Mucosa of stomach (tissue), 1 donor: ENCODE results near the gene ASXL3.

Experiments
- H3K27me3 ChIP-seq: one replicate; pipeline ENCODE4 v1.7.0; 2013; ENCODE audit warnings: mild to moderate bottlenecking, low read length; ENCODE audit not compliant: control insufficient read depth, insufficient read depth
- H3K36me3 ChIP-seq: one replicate; pipeline ENCODE4 v1.7.0; 2013; ENCODE audit warnings: low read length; ENCODE audit not compliant: control insufficient read depth, insufficient read depth
- H3K4me1 ChIP-seq: one replicate; pipeline ENCODE4 v1.7.0; 2013; ENCODE audit warnings: mild to moderate bottlenecking, low read length; ENCODE audit not compliant: control insufficient read depth, insufficient read depth
- H3K4me3 ChIP-seq: one replicate; pipeline ENCODE4 v1.7.0; 2013; ENCODE audit warnings: low read length
- H3K9ac ChIP-seq: one replicate; pipeline ENCODE4 v1.7.0; 2013; ENCODE audit warnings: mild to moderate bottlenecking, low read length, moderate library complexity
- H3K9me3 ChIP-seq: one replicate; pipeline ENCODE4 v1.7.0; 2013; ENCODE audit warnings: mild to moderate bottlenecking, low read length, moderate library complexity; ENCODE audit not compliant: control insufficient read depth
- donor health status: Pancreatic carcinoma.

ASXL3 gene

DNA sequence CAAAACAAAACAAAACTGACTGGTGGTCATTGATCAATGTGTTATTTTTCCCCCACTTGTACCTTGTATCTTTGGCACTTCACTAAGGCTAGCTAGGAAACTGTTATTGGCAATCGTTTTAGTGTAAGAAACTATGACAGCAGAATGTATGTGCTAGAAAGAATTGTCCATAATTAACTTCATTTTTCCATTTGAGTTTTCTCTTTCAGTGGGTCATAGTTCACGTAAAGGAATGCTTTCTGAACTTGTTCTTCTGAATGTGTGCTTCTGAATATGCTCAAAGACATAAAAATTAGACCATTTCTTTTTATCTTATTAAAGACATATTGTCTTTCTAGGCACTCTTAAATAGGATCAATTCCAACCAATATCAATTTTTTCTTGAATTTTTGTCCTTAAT lies 132.2 kb downstream of the ASXL3 start:
- no peaks in the 10 kb centered on the region for H3K27me3 ChIP-seq
- no peaks in the 10 kb centered on the region for H3K4me1 ChIP-seq
- no peaks in the 10 kb centered on the region for H3K9me3 ChIP-seq
- H3K36me3 ChIP-seq: no peaks in the 10 kb centered on the region
- no peak overlapping the region for H3K4me3 ChIP-seq
- H3K9ac ChIP-seq: no peak overlapping the region

DNA sequence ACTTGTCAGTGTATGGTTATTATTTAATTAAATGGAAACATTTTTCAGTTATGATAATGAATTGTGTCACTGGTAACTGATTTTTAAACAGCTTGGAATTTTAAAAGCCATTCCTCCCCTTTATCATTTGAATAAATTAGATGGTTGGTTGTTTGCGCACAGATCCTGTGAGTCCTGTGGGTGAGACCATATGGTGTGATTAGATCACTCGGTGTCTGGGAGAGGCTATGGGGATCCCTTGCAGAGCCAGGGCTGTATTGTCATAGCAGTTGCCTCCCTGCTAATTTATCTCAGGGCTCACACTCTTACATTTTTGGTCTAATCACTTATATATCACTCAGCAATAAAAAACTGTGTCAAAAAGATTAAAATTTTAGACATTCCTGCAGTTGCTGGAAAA lies 133.5 kb downstream of the ASXL3 start:
- Histone ChIP-seq H3K27me3 (no peaks in the 10 kb centered on the region), H3K9ac (no peak overlapping the region), H3K9me3 (no peaks in the 10 kb centered on the region), H3K4me1 (no peaks in the 10 kb centered on the region), H3K4me3 (no peak overlapping the region), H3K36me3 (no peaks in the 10 kb centered on the region)

DNA sequence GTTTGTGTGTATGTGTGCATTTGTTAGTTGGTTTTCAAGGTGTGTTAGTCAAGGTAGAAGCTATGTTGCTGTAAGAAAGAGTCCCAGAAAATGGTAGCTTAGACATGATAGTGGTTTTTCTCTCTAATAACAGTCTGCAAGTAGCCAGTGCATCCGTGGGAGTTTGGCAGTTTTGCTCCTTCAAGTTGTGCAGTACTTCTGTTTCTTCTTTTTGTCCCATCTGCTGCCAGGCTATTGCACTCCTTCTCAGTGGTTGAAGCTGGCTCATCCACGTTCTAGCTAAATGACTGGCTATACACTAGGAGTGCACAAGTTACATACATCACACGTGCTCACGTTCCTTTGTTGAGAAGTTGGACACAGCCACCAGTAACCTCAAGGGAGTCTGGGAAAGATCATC lies 134.7 kb downstream of the ASXL3 start:
- Histone ChIP-seq H3K27me3 (no peaks in the 10 kb centered on the region), H3K4me3 (no peak overlapping the region), H3K9ac (no peak overlapping the region), H3K36me3 (no peaks in the 10 kb centered on the region), H3K4me1 (no peaks in the 10 kb centered on the region), H3K9me3 (no peaks in the 10 kb centered on the region)

DNA sequence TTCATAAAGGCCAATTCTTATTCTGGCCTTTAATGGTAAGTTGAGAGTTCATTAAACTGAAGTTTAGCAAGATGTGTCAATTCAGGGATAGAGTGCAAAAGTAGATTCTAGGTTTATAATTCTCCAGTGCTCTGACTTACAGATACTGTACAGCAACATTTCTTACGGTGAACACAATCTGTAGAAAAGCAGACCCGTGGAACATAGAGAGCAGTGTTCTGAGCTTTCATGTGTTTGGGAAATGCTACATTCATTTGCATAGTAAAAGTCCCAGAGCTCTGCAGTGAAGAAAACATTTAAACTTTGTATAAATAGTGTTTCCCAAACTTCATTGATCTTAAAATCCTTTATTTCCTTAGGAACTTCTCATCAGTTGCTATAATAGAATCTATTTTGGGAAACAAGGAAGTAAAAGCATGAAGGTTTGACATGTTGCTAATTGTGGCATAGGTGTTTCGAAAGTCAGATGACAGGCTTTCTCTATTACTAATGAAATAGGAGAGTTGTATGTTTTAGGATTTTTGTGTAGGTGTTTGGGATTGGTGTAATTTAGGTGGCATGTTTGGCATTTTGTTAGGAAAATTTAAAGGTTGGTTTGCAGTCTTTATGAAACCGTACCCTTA lies 138.2 kb downstream of the ASXL3 start:
- no peak overlapping the region for H3K9ac ChIP-seq
- no peaks in the 10 kb centered on the region for H3K9me3 ChIP-seq
- no peaks in the 10 kb centered on the region for H3K27me3 ChIP-seq
- no peaks in the 10 kb centered on the region for H3K36me3 ChIP-seq
- H3K4me3 ChIP-seq: no peak overlapping the region
- H3K4me1 ChIP-seq: no peaks in the 10 kb centered on the region

DNA sequence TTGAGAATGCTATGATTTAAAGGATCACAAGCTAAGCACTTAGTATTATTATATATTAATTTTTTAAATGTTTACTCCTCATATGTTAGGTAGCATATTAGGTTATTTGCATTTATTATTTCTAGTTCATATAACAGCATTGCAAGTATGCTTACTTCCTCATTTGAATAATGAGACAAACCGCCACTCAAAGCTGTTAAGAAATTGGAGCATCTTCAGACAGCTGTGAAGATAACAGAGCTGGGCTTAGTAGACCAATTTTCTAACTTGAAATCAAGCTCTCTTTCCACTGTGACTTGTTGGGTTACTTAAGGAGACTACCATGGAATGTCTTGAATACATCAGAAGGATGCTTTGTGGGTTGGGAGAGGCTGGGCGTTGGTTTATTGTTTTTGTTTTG lies 139.3 kb downstream of the ASXL3 start:
- Histone ChIP-seq H3K4me1 (no peaks in the 10 kb centered on the region), H3K27me3 (no peaks in the 10 kb centered on the region), H3K36me3 (no peaks in the 10 kb centered on the region), H3K9me3 (no peaks in the 10 kb centered on the region), H3K9ac (no peak overlapping the region), H3K4me3 (no peak overlapping the region)

DNA sequence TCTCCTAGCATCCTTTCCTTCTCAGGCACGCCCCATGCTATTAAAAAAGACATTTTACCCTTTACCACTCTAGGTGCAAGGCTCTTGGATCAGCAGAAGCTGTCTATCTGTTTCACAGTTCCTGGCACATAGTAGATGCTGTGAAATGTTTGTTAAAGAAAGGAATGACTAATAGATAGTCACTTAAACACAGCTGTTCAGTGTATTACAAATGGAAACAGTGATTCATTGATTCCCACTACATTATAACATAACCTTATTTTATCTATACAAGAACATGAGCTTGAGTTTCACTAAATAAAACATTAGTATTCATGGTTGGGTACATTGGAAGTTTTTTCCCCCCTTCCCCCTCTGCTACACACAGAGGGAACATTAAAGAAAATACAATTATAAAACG lies 142.1 kb downstream of the ASXL3 start:
- no peak overlapping the region for H3K4me3 ChIP-seq
- H3K9me3 ChIP-seq: no peaks in the 10 kb centered on the region
- H3K36me3 ChIP-seq: no peaks in the 10 kb centered on the region
- no peak overlapping the region for H3K9ac ChIP-seq
- no peaks in the 10 kb centered on the region for H3K27me3 ChIP-seq
- no peaks in the 10 kb centered on the region for H3K4me1 ChIP-seq

DNA sequence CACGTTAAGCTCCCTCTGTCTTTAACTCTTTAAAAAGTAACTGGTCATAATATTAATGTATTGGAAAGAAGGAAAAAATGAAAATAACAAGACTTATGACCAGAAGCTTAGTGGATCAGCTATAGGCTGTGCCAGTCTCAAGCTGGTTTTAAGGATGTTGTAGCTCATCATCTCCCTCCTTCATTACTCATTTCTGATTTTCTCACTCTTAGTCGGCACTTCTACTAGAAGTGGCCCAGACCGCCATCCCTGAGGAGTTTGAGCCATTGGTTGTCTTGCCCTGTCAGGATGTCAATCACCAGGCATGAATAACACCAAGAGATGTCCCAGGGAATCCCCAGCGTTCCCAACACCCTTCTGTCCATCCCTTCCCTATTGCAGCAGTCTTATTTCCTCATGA lies 151.5 kb downstream of the ASXL3 start:
- H3K36me3 ChIP-seq: no peaks in the 10 kb centered on the region
- no peaks in the 10 kb centered on the region for H3K27me3 ChIP-seq
- no peaks in the 10 kb centered on the region for H3K4me1 ChIP-seq
- no peaks in the 10 kb centered on the region for H3K9me3 ChIP-seq
- H3K9ac ChIP-seq: no peak overlapping the region
- H3K4me3 ChIP-seq: no peak overlapping the region

DNA sequence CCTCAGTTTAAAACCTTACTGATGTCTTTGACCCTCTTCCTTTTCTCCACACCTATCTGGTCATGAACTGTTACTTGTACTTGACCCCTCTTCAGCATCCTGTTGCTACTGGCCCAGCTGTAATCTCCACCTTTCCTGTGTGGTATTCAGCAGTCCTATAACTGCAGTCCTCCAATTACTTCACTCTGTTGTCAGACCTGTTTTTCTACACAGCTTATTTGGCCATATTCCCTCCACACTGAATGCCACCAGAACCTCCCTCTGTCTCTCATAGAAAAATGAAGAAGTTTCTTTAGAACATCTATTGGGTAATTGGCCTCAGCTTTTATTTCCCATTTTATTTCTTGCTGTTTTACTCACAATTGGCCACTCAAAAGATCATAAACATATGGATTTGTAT lies 155.4 kb downstream of the ASXL3 start:
- H3K9me3 ChIP-seq: no peaks in the 10 kb centered on the region
- H3K4me1 ChIP-seq: no peaks in the 10 kb centered on the region
- no peaks in the 10 kb centered on the region for H3K36me3 ChIP-seq
- H3K27me3 ChIP-seq: no peaks in the 10 kb centered on the region
- H3K4me3 ChIP-seq: no peak overlapping the region
- H3K9ac ChIP-seq: no peak overlapping the region

DNA sequence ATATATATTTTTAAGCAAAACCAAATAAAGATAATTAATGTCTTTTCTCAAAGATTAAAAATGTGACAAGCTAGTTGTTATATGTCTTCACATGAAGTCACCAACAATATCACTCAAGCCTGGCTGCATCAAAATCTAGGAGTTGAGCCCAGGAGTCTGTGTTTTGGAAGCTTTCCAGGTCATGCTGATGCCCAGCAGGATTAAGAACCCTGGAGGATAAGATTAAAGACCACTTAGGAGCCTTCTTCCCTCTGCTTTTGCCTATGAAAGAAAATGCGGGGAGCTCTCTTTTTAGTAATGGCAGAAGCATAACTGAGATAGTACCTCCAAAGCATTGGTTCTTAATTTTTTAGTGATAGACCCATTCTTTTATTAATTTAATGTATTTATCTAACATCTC lies 157.4 kb downstream of the ASXL3 start:
- Histone ChIP-seq H3K4me1 (no peaks in the 10 kb centered on the region), H3K4me3 (no peak overlapping the region), H3K27me3 (no peaks in the 10 kb centered on the region), H3K36me3 (no peaks in the 10 kb centered on the region), H3K9ac (no peak overlapping the region), H3K9me3 (no peaks in the 10 kb centered on the region)

DNA sequence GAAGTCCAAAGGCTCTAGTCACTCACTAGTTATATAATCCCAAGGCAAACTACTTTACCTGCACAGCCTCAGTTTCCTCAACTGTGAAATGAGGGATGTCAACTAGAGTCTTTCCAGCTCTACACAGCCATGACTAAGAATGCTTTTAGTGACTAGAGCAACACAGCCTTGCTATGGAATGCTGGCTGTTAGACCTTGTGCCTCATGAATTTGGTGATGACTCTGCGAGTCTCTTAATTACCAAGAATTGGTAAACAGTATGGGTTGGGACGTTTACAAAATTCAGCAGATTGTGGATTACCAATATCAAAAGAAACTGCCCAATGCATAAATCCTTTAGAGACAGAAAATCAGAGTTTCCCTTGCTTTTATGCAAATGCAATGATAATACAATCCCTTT lies 163.7 kb downstream of the ASXL3 start:
- H3K4me3 ChIP-seq: no peak overlapping the region
- no peaks in the 10 kb centered on the region for H3K27me3 ChIP-seq
- no peaks in the 10 kb centered on the region for H3K4me1 ChIP-seq
- H3K9me3 ChIP-seq: no peaks in the 10 kb centered on the region
- no peak overlapping the region for H3K9ac ChIP-seq
- no peaks in the 10 kb centered on the region for H3K36me3 ChIP-seq

DNA sequence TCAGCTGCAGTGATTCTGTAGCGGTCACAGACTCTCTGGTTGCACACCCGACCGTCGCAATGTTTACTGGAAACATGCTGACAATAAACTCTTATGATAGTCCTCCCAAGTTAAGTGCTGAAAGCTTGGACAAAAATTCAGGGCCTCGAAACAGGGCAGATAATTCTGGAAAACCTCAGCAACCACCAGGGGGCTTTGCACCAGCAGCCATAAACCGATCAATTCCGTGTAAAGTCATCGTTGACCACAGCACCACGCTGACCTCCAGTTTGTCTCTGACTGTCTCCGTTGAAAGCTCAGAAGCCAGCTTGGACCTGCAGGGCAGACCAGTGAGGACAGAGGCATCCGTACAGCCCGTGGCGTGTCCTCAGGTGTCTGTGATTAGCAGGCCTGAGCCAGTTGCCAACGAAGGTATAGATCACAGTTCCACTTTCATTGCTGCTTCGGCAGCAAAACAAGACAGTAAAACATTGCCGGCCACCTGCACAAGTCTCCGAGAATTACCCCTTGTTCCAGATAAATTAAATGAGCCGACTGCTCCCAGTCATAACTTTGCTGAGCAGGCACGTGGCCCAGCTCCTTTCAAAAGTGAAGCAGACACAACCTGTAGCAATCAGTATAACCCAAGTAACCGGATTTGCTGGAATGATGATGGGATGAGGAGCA lies 166.1 kb downstream of the ASXL3 start:
- Histone ChIP-seq H3K9ac (no peak overlapping the region), H3K4me3 (no peak overlapping the region), H3K9me3 (no peaks in the 10 kb centered on the region), H3K27me3 (no peaks in the 10 kb centered on the region), H3K36me3 (no peaks in the 10 kb centered on the region), H3K4me1 (no peaks in the 10 kb centered on the region)

DNA sequence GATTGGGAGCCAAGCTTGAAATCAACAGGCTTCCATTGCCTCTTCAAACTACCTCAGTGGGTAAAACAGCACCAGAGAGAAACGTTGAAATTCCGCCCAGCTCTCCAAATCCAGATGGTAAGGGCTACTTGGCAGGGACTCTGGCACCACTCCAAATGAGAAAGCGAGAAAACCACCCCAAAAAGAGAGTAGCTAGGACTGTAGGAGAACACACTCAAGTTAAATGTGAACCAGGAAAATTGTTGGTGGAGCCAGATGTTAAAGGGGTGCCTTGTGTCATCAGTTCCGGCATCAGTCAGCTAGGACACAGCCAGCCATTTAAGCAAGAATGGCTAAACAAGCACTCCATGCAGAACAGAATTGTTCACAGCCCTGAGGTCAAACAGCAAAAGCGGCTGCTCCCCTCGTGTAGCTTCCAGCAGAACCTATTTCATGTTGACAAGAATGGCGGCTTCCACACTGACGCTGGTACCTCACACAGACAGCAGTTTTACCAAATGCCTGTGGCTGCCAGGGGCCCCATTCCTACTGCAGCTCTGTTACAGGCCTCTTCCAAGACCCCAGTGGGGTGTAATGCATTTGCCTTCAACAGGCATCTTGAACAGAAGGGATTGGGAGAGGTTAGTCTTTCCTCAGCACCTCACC lies 167.3 kb downstream of the ASXL3 start:
- no peaks in the 10 kb centered on the region for H3K4me1 ChIP-seq
- H3K4me3 ChIP-seq: no peak overlapping the region
- H3K27me3 ChIP-seq: no peaks in the 10 kb centered on the region
- H3K9me3 ChIP-seq: no peaks in the 10 kb centered on the region
- no peak overlapping the region for H3K9ac ChIP-seq
- H3K36me3 ChIP-seq: no peaks in the 10 kb centered on the region
